ENCODE measurements around the gene LY6G5C. TPM values are rescaled to one million over a fixed set of nuclear protein-coding genes. Genes with fewer than 3 reads are reported as not detected.

Gene LY6G5C
- total and polyA plus RNA-seq, 7 donors = 0.75 to 3.2 (median 2.1) TPM

DNA sequence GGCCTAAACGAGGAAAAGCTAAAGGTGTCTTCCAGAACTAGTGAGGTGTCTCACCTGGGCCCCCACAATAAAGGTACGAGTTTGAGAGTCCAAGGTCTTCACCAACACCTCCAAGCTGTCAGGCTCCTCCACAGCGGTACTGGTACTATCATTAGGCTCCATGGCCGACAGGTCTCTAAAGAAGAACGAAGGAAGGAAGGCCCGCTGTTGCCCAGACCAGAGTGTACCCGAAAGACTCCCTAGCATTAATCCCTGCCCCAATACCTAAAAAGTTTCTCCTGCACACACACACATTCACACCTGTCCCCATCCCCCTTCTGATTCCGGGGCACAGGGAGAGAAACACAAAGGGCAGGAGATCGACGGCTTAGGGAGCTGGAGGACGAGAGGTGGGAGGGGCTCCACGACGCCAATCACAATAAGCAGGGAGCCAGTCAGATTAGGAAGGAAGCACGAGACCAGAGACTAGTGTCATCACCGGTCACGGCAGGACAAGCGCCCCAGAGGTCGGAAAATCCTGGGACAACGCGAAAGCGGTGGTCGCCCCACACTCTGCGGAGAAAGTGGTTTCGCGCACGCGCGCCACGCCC is 29.2 kb downstream of the LY6G5C start:
- no peaks in the 10 kb centered on the region for H3K27me3 ChIP-seq (ENCODE audit: insufficient read depth in 3 of 3, low read length in 2 of 3)
- WGBS, 3 donors = 1 to 2% (median 2%) methylated on average over 28 to 29 of the region's 29 CpGs
- TF ChIP-seq CTCF (IDR thresholded peaks at IDR 0.05) = no peak
- intact Hi-C loops (cut with DNase I) = loop anchor here (2.0 kb wide), 2 partner anchors 29 to 31 kb away; partner anchors contain the start of gene PRRC2A (in 1 of the 2)
- ATAC-seq (peak; percentile 68 to 80 (median 70)), DNase-seq (peak in 1 of 2 donors; percentile 88)
- H3K4me3 ChIP-seq = peak overlapping the region; percentile 72
- H3K9me3 ChIP-seq = no peaks in the 10 kb centered on the region
- peaks cover 11 to 59% of the 10 kb centered on the region in 2 donors for H3K36me3 ChIP-seq (ENCODE audit: insufficient read depth in 1 of 2, low read depth in 1 of 2)
- H3K27ac ChIP-seq = peak overlapping the region; percentile 98
- peaks cover 15% of the 10 kb centered on the region for H3K4me1 ChIP-seq

GRCh38 chr6:31645325-31645724 is 35.5 kb downstream of the LY6G5C start:
- ATAC-seq (no peak), DNase-seq (no peak)
- 92 to 96% (median 95%) methylated on average over 9 of the region's 9 CpGs for WGBS, 3 donors
- TF ChIP-seq CTCF (IDR thresholded peaks at IDR 0.05) = no peak
- H3K27me3 ChIP-seq (ENCODE audit: insufficient read depth in 3 of 3, low read length in 2 of 3) = no peaks in the 10 kb centered on the region
- H3K27ac ChIP-seq = no peak overlapping the region
- H3K4me1 ChIP-seq = no peaks in the 10 kb centered on the region
- intact Hi-C loops (cut with DNase I) = no loop called here
- H3K4me3 ChIP-seq = no peak overlapping the region
- H3K9me3 ChIP-seq = no peaks in the 10 kb centered on the region
- peaks cover 30 to 100% of the 10 kb centered on the region in 2 donors for H3K36me3 ChIP-seq (ENCODE audit: insufficient read depth in 1 of 2, low read depth in 1 of 2)

DNA sequence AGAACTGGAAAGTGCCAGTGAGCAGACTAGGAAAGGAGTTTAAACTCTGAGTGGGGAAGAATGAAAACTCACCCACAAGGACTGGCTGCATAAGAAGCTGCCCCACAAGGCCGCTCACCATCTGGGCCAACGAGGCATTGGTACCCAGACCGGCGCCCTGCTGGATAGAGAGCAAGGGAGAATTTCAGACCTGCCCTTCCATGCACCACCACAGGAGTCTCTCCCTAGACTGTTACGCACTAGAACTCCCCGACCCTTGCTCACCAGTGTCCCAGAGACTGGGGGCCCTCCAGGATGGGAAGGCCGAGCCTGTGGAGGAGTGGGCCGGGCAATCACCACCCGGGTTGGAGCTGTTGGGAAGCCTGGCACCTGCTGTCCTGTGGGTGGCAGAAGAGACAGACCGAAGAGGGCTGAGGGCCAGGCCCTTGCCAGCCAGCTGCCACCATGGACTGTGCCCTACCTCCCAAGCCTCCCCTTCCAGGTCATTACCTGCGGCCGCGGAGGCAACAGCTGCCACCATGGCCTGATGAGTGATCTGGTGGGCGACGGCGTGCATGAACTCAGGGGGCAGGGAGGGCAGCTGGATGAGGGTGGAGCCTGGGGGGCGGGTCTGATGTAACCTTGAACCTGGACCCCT is 36.9 kb downstream of the LY6G5C start:
- no peaks in the 10 kb centered on the region for H3K27me3 ChIP-seq (ENCODE audit: insufficient read depth in 3 of 3, low read length in 2 of 3)
- no peak for DNase-seq
- H3K36me3 ChIP-seq (ENCODE audit: insufficient read depth in 1 of 2, low read depth in 1 of 2) = peaks cover 35 to 100% of the 10 kb centered on the region in 2 donors
- no peak overlapping the region for H3K4me3 ChIP-seq
- no peaks in the 10 kb centered on the region for H3K4me1 ChIP-seq
- WGBS, 3 donors = 80 to 83% (median 83%) methylated on average over 17 of the region's 17 CpGs
- peak in 2 of 4 donors; percentile 14 to 31 for ATAC-seq
- intact Hi-C loops (cut with DNase I) = no loop called here
- TF ChIP-seq CTCF (IDR thresholded peaks at IDR 0.05) = no peak
- H3K9me3 ChIP-seq = no peaks in the 10 kb centered on the region
- no peak overlapping the region for H3K27ac ChIP-seq

- 81 to 89% (median 81%) methylated on average over 6 of the region's 6 CpGs for WGBS, 3 donors
- peaks cover 32 to 100% of the 10 kb centered on the region in 2 donors for H3K36me3 ChIP-seq (ENCODE audit: insufficient read depth in 1 of 2, low read depth in 1 of 2)
These were observed 37.9 kb downstream of the LY6G5C start for GRCh38 chr6:31642798-31643570.

More at GRCh38 chr6:31642798-31643570, 37.9 kb downstream of the LY6G5C start:
- no peak for TF ChIP-seq CTCF (IDR thresholded peaks at IDR 0.05)
- no peaks in the 10 kb centered on the region for H3K27me3 ChIP-seq (ENCODE audit: insufficient read depth in 3 of 3, low read length in 2 of 3)
- no peak overlapping the region for H3K4me3 ChIP-seq
- DNase-seq (no peak), ATAC-seq (no peak)
- H3K4me1 ChIP-seq = peaks cover 4% of the 10 kb centered on the region
- no peak overlapping the region for H3K27ac ChIP-seq
- H3K9me3 ChIP-seq = no peaks in the 10 kb centered on the region
- intact Hi-C loops (cut with DNase I) = no loop called here

All from psoas muscle (tissue), 8 donors.